Fibroblast of lung (primary cell): Measurements from ENCODE around the gene SPATA22. TPM values are rescaled to one million over a fixed set of nuclear protein-coding genes. Genes with fewer than 3 reads are reported as not detected.

ENCODE experiments used
- DNase-seq, 2 donors: peaks; one replicate each; pipeline versions ENCODE4 v3.0.0 to v3.0.0-alpha.2; 2010; ENCODE audit warnings: low read depth in 2 of 2
- H2AFZ ChIP-seq: 2 replicates; pipeline ENCODE4 v1.5.1; 2012; ENCODE audit warnings: low read length, control low read depth, inconsistent platforms
- H3K27ac ChIP-seq: 2 replicates; pipeline ENCODE4 v1.5.1; 2011; ENCODE audit warnings: low read length, control low read depth; ENCODE audit not compliant: insufficient read depth
- H3K27me3 ChIP-seq: 2 replicates; pipeline ENCODE4 v1.5.1; 2011; ENCODE audit warnings: mild to moderate bottlenecking, low read length; ENCODE audit not compliant: control insufficient read depth, insufficient read depth
- H3K36me3 ChIP-seq: 2 replicates; pipeline ENCODE4 v1.5.1; 2011; ENCODE audit warnings: low read length; ENCODE audit not compliant: control insufficient read depth, insufficient read depth
- H3K4me1 ChIP-seq: 2 replicates; pipeline ENCODE4 v1.5.1; 2011; ENCODE audit warnings: low read length; ENCODE audit not compliant: control insufficient read depth, insufficient read depth; ENCODE audit errors: extremely low read depth
- H3K4me2 ChIP-seq: 2 replicates; pipeline ENCODE4 v1.5.1; 2011; ENCODE audit warnings: low read length, control low read depth; ENCODE audit not compliant: insufficient read depth; ENCODE audit errors: extremely low read depth
- H3K4me3 ChIP-seq, 4 experiments: fragments of 200-600 bp in 1 of 4; sonication (generic) in 1 of 4; replicated peaks in 1 of 4; 2 replicates each; pipeline ENCODE4 v1.5.1; 2011 to 2016; ENCODE audit warnings: low read length in 4 of 4, low read depth in 3 of 4, mild to moderate bottlenecking in 3 of 4, control low read depth in 2 of 4, inconsistent platforms in 1 of 4, mixed read lengths in 1 of 4; ENCODE audit not compliant: insufficient read depth in 1 of 4; ENCODE audit errors: control extremely low read depth in 1 of 4
- H3K79me2 ChIP-seq: 2 replicates; pipeline ENCODE4 v1.5.1; 2012; ENCODE audit warnings: mild to moderate bottlenecking, low read length, inconsistent platforms; ENCODE audit not compliant: control insufficient read depth, insufficient read depth
- H3K9ac ChIP-seq: 2 replicates; pipeline ENCODE4 v1.5.1; 2011; ENCODE audit warnings: mild to moderate bottlenecking, low read length, control low read depth; ENCODE audit not compliant: insufficient read depth
- H3K9me3 ChIP-seq: 2 replicates; pipeline ENCODE4 v1.5.1; 2012; ENCODE audit warnings: low read depth, low read length; ENCODE audit not compliant: control insufficient read depth, insufficient read depth
- H4K20me1 ChIP-seq: 2 replicates; pipeline ENCODE4 v1.5.1; 2011; ENCODE audit warnings: low read length; ENCODE audit not compliant: control insufficient read depth, insufficient read depth; ENCODE audit errors: extremely low read depth
- EZH2 ChIP-seq: IDR thresholded peaks from 2 replicates; pipeline ENCODE4 v1.5.1; 2012; ENCODE audit warnings: low read length, control low read depth, mild to moderate bottlenecking; ENCODE audit errors: missing control alignments
- polyA plus RNA-seq, 2 donors: library from polyadenylated mRNA; depleted of rRNA in 1 of 2; stranded (reverse) in 1 of 2; unstranded in 1 of 2; fragments of >200 nt; gene quantifications; 2 replicates each; pipeline ENCODE4 v1.2.1, GENCODE V29; 2011 to 2012; ENCODE audit warnings: missing spikeins in 1 of 2
- total RNA-seq: library from RNA; depleted of rRNA; stranded (reverse); fragments of >200 nt; gene quantifications from 2 replicates; pipeline ENCODE4 v1.2.1, GENCODE V29; 2014
- TF ChIP-seq, protein P1 (sequence below), 2 donors: IDR thresholded peaks in 1 of 2; conservative IDR thresholded peaks in 1 of 2; 1 replicate in 1 of 2; 2 replicates in 1 of 2; pipeline ENCODE4 v1.5.1; 2011 to 2012; ENCODE audit warnings: low read length in 2 of 2, control low read depth in 1 of 2, inconsistent platforms in 1 of 2, low read depth in 1 of 2, mild to moderate bottlenecking in 1 of 2

Gene SPATA22
- total and polyA plus RNA-seq, 2 donors (not counting 1 experiment from before 2014, with no cell fraction given) = 0.17 to 0.33 TPM

DNA sequence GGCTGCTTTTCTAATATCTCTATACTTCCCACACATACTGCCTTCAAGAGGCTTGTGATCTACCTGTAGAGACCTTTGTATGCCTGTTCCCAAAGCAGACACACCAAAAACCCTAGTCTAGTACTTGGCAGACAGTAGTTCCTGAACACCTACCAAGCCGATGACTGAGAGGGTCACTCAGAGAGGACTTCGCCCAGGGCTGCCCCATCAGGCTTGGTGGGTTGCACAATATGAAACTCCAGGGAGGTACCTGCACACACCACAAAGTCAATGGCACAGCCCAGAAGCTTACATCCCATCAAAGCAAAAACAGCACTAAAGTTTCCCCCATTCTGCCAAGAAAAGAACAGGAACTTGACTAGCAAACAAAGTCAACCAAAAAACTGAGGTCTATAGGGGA lies 34.4 kb upstream of the SPATA22 start:
- Histone ChIP-seq H3K27me3 (no peaks in the 10 kb centered on the region), H3K36me3 (no peaks in the 10 kb centered on the region), H3K9ac (no peak overlapping the region), H4K20me1 (no peaks in the 10 kb centered on the region), H3K4me3 (no peak overlapping the region), H3K79me2 (no peaks in the 10 kb centered on the region), H2AFZ (no peak overlapping the region), H3K27ac (no peak overlapping the region), H3K4me2 (no peak overlapping the region), H3K4me1 (no peaks in the 10 kb centered on the region), H3K9me3 (no peaks in the 10 kb centered on the region)
- DNase-seq = no peak
- TF ChIP-seq EZH2 = no peak
- TF ChIP-seq, protein P1, sequence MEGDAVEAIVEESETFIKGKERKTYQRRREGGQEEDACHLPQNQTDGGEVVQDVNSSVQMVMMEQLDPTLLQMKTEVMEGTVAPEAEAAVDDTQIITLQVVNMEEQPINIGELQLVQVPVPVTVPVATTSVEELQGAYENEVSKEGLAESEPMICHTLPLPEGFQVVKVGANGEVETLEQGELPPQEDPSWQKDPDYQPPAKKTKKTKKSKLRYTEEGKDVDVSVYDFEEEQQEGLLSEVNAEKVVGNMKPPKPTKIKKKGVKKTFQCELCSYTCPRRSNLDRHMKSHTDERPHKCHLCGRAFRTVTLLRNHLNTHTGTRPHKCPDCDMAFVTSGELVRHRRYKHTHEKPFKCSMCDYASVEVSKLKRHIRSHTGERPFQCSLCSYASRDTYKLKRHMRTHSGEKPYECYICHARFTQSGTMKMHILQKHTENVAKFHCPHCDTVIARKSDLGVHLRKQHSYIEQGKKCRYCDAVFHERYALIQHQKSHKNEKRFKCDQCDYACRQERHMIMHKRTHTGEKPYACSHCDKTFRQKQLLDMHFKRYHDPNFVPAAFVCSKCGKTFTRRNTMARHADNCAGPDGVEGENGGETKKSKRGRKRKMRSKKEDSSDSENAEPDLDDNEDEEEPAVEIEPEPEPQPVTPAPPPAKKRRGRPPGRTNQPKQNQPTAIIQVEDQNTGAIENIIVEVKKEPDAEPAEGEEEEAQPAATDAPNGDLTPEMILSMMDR (conservative IDR thresholded peaks at IDR 0.05 in 1 of 2, IDR thresholded peaks at IDR 0.05 in 1 of 2; ENCODE audit: low read depth in 1 of 2, low read length in 2 of 2) = no peak

GRCh38 chr17:3505008-3505407 lies 33.4 kb upstream of the SPATA22 start:
- Histone ChIP-seq H3K27me3 (no peaks in the 10 kb centered on the region), H3K4me1 (no peaks in the 10 kb centered on the region), H2AFZ (no peak overlapping the region), H3K27ac (no peak overlapping the region), H3K4me2 (no peak overlapping the region), H3K9me3 (no peaks in the 10 kb centered on the region), H3K4me3 (no peak overlapping the region), H3K79me2 (no peaks in the 10 kb centered on the region), H3K36me3 (no peaks in the 10 kb centered on the region), H3K9ac (no peak overlapping the region), H4K20me1 (no peaks in the 10 kb centered on the region)
- DNase-seq = no peak
- no peak for TF ChIP-seq EZH2
- TF ChIP-seq, protein P1 (conservative IDR thresholded peaks at IDR 0.05 in 1 of 2, IDR thresholded peaks at IDR 0.05 in 1 of 2; ENCODE audit: low read depth in 1 of 2, low read length in 2 of 2) = no peak

GRCh38 chr17:3503285-3503684 lies 31.7 kb upstream of the SPATA22 start:
- TF ChIP-seq EZH2 = no peak
- H3K36me3 ChIP-seq = no peaks in the 10 kb centered on the region
- H3K4me2 ChIP-seq = no peak overlapping the region
- no peaks in the 10 kb centered on the region for H3K27me3 ChIP-seq
- no peaks in the 10 kb centered on the region for H3K4me1 ChIP-seq
- no peak for DNase-seq
- no peak overlapping the region for H3K4me3 ChIP-seq
- no peaks in the 10 kb centered on the region for H3K79me2 ChIP-seq
- no peaks in the 10 kb centered on the region for H4K20me1 ChIP-seq
- H3K9me3 ChIP-seq = no peaks in the 10 kb centered on the region
- H3K27ac ChIP-seq = no peak overlapping the region
- H2AFZ ChIP-seq = no peak overlapping the region
- no peak overlapping the region for H3K9ac ChIP-seq
